ENCODE data around the gene UPP2.

UPP2 gene

GRCh38 chr2:158142165-158142564 lies 40.5 kb downstream of the UPP2 start:
- DNase-seq (ENCODE audit: low spot score) = no peak

- DNase-seq (ENCODE audit: low spot score) = no peak
These were observed 41.1 kb downstream of the UPP2 start for GRCh38 chr2:158142568-158143332.

- no peak for DNase-seq (ENCODE audit: low spot score)
These were observed 42.2 kb downstream of the UPP2 start for GRCh38 chr2:158143703-158144360.

GRCh38 chr2:158144914-158145625 lies 43.4 kb downstream of the UPP2 start:
- no peak for DNase-seq (ENCODE audit: low spot score)

GRCh38 chr2:158153270-158154015 lies 51.8 kb downstream of the UPP2 start:
- DNase-seq (ENCODE audit: low spot score) = no peak

- DNase-seq (ENCODE audit: low spot score) = no peak
These were observed 52.9 kb downstream of the UPP2 start for GRCh38 chr2:158154596-158154995.

GRCh38 chr2:158172719-158173118 lies 71.0 kb downstream of the UPP2 start:
- DNase-seq (ENCODE audit: low spot score) = no peak

GRCh38 chr2:158174495-158174894 lies 72.8 kb downstream of the UPP2 start:
- no peak for DNase-seq (ENCODE audit: low spot score)

- no peak for DNase-seq (ENCODE audit: low spot score)
These were observed 73.3 kb downstream of the UPP2 start for GRCh38 chr2:158174956-158175355.

- no peak for DNase-seq (ENCODE audit: low spot score)
These were observed 77.0 kb downstream of the UPP2 start for GRCh38 chr2:158178646-158179045.

- DNase-seq (ENCODE audit: low spot score) = no peak
These were observed 78.0 kb downstream of the UPP2 start for GRCh38 chr2:158179660-158180059.

GRCh38 chr2:158181171-158181570 lies 79.5 kb downstream of the UPP2 start:
- no peak for DNase-seq (ENCODE audit: low spot score)

- DNase-seq (ENCODE audit: low spot score) = no peak
These were observed 81.1 kb downstream of the UPP2 start for GRCh38 chr2:158182676-158183295.

GRCh38 chr2:158184001-158184400 lies 82.3 kb downstream of the UPP2 start:
- DNase-seq (ENCODE audit: low spot score) = no peak

- no peak for DNase-seq (ENCODE audit: low spot score)
These were observed 83.1 kb downstream of the UPP2 start for GRCh38 chr2:158184556-158185343.
